Stimulated activated CD8-positive, alpha-beta memory T cell treated with anti-CD3 and anti-CD28 coated beads, Interleukin-15, amount 100 ng/mL, for 1 hour (primary cell): Measurements from ENCODE around the gene GPR156.
"Not testable (repeated sequence)": the region's sequence is repeated elsewhere in the genome, so short reads cannot be mapped to it uniquely, and the experiment has no call there.

Experiments used
- DNase-seq: peaks from one replicate; pipeline ENCODE4 v3.0.0-alpha.2; 2020; ENCODE audit warnings: low read depth

The GPR156 gene

GRCh38 chr3:120274739-120275167 lies 10.3 kb downstream of the GPR156 start:
- no peak for DNase-seq

GRCh38 chr3:120272286-120272685 lies 12.7 kb downstream of the GPR156 start:
- DNase-seq = no peak

- no peak for DNase-seq
These were observed 19.0 kb downstream of the GPR156 start for GRCh38 chr3:120265989-120266388.

DNA sequence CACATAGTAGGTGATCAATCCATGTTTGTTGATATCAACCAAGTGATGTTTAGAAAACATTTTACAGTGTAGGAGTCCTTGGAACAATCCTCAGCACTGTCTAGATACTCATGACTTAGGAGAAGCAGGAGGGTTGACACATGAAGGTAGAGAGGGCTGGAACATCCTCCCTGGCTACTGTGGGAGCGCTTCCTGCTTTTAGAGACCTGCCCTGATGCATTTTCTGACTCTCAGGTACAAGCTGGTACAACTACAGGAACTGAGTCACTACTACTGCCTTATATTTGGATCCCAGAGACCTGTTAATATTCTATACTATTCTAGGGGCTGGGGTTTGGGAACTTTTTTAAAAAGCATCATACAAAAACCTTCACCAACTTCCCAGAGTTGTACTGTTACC lies 20.1 kb downstream of the GPR156 start:
- DNase-seq = no peak

DNA sequence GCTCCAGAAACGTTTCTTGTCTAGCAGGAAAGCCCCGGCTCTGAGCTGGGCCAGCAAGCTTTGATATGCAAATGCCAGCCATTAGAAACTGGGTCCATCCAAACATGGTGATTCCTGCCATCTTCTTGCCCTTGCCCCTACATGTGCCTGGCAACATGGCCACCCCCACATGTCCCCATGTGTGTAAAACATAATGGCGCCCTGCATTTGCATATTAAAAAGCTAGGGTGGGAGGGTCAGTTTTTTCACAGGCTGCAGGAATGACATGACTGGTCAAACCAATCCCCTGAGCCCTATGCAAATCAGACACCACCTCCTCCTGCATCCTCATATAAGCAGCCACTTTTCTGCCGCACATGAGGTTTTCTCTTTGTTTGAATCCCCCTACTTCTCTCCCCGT lies 21.2 kb downstream of the GPR156 start:
- DNase-seq = no peak

GRCh38 chr3:120258009-120258408 lies 27.0 kb downstream of the GPR156 start:
- DNase-seq = no peak

- no peak for DNase-seq
These were observed 39.6 kb downstream of the GPR156 start for GRCh38 chr3:120245386-120245785.

DNA sequence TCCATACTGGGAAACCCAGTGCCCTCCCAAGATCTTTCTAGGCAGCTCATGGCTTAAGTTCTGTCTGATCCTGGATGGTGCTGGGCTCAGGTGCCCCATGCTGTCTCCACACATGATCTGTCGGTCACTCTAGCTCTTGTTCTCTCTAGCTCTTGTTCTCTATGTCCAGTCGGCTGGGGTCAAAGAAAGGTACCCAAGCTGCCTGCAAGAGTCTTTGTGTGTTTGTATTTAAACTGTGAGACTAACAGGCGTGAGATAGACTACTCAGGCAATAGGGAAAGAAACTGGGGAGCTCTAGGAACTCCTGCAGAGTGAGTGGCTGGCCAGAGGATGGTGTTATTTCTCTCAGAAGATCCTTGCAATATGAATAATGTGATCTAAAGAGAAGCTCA lies 40.2 kb downstream of the GPR156 start:
- no peak for DNase-seq

- no peak for DNase-seq
These were observed 45.4 kb downstream of the GPR156 start for GRCh38 chr3:120239644-120240043.

DNA sequence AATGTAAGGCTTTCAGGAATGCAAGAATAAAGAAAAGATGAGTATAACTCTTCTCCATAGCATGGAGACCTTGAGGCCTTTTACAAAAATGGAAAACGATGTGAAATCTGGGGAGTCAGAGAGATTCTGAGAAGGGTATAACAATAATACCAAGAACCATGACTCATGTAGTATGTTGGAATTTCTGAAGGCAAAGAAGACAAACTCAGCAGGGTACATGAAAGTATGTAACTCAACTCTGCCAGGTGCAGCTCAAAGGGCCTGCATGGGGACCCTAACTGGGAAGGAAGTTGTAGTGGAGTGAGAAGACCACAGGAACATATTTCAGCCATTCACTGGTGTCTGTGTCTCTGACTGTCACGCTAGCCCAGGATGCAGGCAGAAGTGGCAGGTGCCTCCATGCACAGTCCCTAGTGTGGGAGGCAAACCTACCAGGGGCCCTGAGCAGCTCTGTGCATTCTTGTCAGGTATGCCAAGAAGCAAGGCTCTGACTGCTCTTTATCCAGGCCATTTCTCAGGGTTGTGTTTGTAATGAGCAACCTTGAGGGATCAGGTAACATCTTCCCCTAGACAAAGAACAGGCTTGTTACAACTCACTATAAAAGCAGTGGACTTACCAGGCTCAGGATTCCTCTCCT lies 57.2 kb downstream of the GPR156 start:
- DNase-seq = no peak

GRCh38 chr3:120224237-120224636 lies 60.8 kb downstream of the GPR156 start:
- DNase-seq = no peak

DNA sequence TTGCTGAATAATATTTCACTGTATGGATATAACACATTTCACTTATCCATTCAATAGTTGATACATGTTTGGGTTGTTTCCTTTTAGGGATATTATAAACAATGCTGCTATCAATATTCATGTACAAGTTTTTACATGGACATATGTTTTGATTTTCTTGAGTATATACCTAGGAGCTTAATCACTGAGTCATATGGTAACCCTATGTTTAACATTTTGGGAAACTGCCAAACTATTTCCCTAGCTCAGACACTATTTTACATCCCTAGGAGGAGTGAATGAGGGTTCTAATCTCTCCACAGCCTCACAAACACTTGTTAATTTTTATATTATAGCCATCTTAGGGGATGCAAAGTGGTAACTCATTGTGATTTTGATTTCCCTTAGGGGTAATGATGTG lies 66.0 kb downstream of the GPR156 start:
- no peak for DNase-seq

- not testable (repeated sequence) for DNase-seq
These were observed 68.4 kb downstream of the GPR156 start for GRCh38 chr3:120216633-120217032.

DNA sequence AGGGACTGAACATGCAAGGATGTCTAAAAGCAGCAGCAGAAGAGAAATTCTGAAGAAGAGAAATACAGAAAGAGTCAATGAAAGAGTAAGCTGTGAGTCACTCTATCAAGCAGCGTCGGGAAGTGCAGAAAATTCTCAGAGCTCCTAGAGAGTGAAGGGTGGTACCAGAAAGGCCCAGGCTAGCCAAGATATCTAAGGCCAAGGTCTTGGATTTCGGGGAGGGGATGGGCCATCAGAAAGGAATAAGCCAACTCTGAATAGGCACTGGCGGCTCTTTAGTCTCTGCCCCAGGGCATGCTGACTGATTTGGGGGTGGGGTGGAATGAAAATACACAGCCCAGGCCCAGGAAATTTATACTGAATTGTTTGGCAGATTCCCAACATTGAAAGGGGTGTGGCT lies 70.8 kb downstream of the GPR156 start:
- no peak for DNase-seq

- no peak for DNase-seq
These were observed 72.5 kb downstream of the GPR156 start for GRCh38 chr3:120212505-120212904.

DNA sequence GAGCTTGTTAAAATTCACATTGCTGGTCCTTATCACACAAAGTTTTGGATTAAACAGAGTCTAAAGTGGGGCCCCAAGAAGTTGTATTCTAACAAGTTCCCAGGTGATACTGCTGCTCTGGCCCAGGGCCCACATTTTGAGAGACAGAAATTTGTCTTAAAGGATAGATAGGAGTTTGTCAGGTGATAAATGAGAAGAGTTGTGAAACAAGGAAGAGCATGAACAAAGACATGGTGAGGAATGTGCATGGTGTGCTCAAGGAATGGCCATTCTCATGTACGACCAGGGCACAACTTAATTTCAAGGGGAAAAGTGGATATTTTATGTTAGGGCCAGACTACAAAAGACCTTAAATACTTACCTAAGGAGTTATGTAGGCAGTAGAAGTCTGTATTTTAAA lies 75.6 kb downstream of the GPR156 start:
- no peak for DNase-seq

DNA sequence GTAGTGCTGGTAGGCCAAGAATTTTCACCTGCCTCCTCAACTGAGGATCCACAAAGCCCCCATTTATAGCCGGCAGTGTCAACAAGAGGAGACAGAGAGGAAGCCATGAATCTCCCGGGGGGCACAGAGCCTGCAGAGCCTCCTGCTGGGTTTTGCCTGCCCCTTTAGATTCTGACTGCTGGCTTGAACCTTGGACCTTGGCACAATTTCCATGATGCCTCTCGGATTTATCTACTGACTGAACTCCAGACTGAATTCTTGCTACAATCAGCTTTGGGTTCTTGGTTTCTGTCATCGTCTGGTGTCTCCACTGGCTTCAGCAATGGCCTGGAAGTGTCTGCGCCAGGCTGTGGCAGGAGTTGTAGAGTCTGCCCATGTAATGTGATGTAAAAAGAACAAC lies 80.7 kb downstream of the GPR156 start:
- no peak for DNase-seq

DNA sequence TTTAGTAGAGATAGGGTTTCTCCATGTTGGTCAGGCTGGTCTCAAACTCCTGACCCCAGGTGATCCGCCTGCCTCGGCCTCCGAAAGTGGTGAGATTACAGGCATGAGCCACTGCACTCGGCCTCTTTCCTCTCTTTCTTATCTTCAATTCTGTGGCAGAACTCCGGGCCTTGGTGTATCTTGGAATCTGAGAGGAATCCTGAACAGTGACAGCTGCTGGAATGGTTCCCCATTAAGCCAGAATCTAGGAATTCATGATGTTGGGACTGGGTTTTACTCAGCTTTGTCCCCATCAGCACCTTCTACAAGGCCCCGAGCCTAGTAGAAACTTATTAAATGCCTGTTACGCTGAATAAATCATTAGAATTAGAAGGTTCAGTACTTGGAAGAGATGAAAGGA lies 81.4 kb downstream of the GPR156 start:
- DNase-seq = no peak

DNA sequence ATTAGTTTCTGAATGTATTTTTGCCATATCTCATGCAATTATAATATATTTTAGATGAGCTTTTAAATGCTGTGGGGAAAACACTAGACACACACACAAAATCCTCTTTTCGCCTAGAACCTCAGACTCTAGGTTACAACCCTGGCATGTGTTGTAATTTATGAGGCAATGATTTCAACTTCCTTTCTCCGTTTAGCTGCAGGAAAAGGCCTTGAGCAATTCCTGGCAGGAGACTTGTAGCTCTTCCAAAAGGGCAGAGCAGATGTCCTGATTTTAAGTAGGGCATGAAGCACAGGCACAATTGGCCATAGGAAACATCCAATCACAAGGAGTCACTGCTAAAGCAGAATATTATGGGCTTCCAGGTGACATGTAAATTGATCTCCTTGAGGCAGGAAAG lies 82.0 kb downstream of the GPR156 start:
- DNase-seq = no peak

DNA sequence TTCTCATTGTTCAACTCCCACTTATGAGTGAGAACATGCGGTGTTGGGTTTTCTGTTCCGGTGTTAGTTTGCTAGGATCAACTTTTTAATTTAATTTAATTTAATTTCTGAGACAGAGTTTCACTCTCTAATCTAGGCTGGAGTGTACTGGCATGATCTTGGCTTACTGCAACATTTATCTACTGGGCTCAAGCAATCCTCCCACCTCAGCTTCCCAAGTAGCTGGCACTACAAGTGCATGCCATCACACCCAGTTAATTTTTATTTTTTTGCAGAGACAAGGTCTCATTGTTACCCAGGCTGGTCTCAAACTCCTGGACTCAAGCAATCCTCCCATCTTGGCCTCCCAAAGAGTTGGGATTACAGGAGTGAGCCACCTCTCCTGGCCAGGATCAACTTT lies 82.7 kb downstream of the GPR156 start:
- DNase-seq = no peak

DNA sequence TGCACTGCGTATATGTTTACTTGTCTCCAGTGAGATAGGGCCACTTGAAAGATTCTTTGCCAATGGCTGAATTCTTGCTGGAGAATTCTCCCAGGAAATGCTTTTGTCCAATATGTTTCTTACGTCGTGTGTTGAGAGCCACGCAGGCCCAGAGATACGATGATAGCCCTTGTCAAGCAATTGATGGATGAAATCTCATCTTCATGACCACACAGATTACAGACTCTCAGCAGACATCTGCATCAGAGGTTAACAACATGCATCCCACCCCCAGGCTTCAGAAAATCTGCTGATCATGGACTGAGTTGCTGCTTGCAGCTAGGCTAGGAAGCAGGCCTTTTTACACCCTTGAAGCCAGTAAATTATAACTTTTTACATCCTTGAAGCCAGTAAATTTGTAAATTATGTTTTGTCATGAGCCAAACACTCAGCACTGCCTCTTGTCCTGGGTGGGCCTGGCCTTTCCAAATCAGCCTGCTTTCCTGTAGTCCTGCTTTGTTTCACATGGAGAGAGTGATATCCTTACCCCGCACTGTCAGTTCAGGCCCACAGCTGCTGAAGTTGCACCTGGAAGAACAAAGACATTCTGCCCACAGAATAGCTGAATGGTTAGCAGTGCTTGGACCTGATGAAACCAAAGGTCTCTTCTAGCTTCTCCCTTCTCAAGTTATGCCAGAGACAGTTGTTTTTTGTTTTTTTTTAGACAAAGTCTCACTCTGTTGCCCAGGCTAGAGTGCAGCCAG lies 84.4 kb downstream of the GPR156 start:
- DNase-seq = no peak

DNA sequence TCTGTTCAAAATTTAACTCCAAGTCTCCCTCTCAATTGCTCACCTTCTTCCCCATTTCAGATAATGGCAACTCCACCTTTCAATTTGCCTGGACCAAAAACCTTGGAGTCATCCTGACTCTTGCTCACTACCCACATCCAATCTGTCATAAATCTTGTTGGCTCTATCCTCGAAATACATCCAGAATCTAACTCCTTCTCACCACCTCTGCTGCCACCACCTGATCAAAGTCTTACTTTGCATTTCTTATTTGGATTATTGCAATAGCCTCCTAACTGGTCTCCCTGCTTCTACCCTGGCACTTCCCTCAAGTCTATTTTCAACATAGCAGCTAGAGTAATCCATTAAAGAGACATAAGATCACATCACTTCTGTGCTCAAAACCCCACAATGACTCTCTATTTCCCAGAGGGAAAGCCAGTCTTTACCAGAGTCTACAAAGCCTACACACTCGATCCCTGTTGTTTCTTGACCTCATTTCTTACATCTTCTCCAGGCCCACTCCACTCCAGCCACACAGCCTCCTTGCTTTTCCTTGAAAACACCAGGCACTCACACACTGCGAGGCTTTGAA lies 86.6 kb downstream of the GPR156 start:
- DNase-seq = no peak

DNA sequence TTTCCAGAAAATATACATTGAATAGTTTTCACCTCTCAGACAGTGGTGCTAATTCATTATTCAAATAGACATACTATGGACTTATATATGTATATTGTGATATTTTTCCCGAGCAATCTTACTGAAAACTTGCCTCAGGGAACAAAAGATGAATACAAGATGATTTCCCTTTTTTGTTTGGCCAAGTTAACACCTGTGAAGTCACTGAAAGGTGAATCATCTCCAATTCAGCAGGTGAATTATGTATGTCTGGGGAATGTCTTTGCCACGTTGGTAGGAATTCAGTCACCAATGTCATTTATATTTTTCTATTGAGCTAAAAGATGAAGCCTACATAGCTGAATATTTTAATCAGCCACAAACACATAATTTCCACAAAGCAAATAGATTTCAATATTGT lies 88.2 kb downstream of the GPR156 start:
- no peak for DNase-seq

DNA sequence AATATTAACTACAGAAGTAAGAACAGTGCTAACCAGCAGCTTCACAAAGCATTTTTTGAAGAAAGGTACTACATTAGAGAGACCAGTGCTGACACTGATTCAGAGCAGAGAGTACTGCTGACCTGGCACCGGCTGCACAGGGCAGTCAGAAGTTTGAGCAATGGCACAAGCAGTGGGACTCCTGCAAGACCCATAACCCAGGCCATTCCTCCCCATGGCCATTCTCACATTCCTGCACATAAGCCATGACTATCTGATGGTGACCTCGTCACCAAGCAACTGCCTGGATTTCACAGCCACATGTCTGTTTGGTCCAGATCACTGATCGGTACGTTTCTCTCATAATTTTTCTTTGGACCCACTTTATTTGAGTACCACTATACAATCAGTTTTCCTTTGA lies 88.7 kb downstream of the GPR156 start:
- DNase-seq = no peak
